Natural killer cell (primary cell): ENCODE data around the gene PCBP3. TPM values are rescaled to one million over a fixed set of nuclear protein-coding genes. Genes with fewer than 3 reads are reported as not detected.

ENCODE experiments used
- ATAC-seq, 3 donors: fragments of 150-1000 bp in 2 of 3; fragments of 200-7000 bp in 1 of 3; cut with Tn5 transposase; 1 replicate in 1 of 3; 2 replicates in 2 of 3; pipeline ENCODE4 v1.10.0; 2021; ENCODE audit warnings: mild to moderate bottlenecking in 2 of 3, moderate library complexity in 2 of 3
- DNase-seq, 2 donors: peaks; one replicate each; pipeline versions ENCODE4 v3.0.0 to v3.0.0-alpha.2; 2013 to 2021; ENCODE audit warnings: mixed read lengths in 1 of 2
- H3K27ac ChIP-seq: one replicate; pipeline ENCODE4 v1.5.1; 2013; ENCODE audit warnings: mild to moderate bottlenecking, low read length
- H3K27me3 ChIP-seq: one replicate; pipeline ENCODE4 v1.6.1; 2013; ENCODE audit warnings: low read length; ENCODE audit not compliant: control insufficient read depth, insufficient read depth
- H3K36me3 ChIP-seq: one replicate; pipeline ENCODE4 v1.6.1; 2013; ENCODE audit warnings: low read length; ENCODE audit not compliant: control insufficient read depth, insufficient read depth
- H3K4me1 ChIP-seq: one replicate; pipeline ENCODE4 v1.6.1; 2013; ENCODE audit warnings: low read length; ENCODE audit not compliant: control insufficient read depth, insufficient read depth
- H3K4me3 ChIP-seq: one replicate; pipeline ENCODE4 v1.5.1; 2013; ENCODE audit warnings: low read length
- H3K9me3 ChIP-seq: one replicate; pipeline ENCODE4 v1.6.1; 2013; ENCODE audit warnings: low read length; ENCODE audit not compliant: control insufficient read depth, insufficient read depth
- H3K27ac Mint-ChIP-seq, 2 donors: one replicate each; pipeline ENCODE4 v1.8.0; 2022; ENCODE audit warnings: mild to moderate bottlenecking in 2 of 2, mixed read lengths in 2 of 2, moderate library complexity in 1 of 2
- H3K27me3 Mint-ChIP-seq, 2 donors: one replicate each; pipeline ENCODE4 v1.8.0; 2022; ENCODE audit warnings: low read depth in 2 of 2, mixed read lengths in 2 of 2
- H3K36me3 Mint-ChIP-seq: one replicate; pipeline ENCODE4 v1.8.0; 2022; ENCODE audit warnings: mixed read lengths
- H3K4me1 Mint-ChIP-seq, 2 donors: one replicate each; pipeline ENCODE4 v1.8.0; 2022; ENCODE audit warnings: mixed read lengths in 2 of 2
- H3K4me3 Mint-ChIP-seq: one replicate; pipeline ENCODE4 v1.8.0; 2022; ENCODE audit warnings: mild to moderate bottlenecking, moderate library complexity, mixed read lengths
- H3K9me3 Mint-ChIP-seq, 2 donors: one replicate each; pipeline ENCODE4 v1.8.0; 2022; ENCODE audit warnings: mixed read lengths in 2 of 2
- WGBS: methylation state at CpG from one replicate; pipeline ENCODE4 v1.1.7; 2013; ENCODE audit warnings: missing lambda C conversion rate; ENCODE audit not compliant: insufficient coverage; 5-methylcytosine and 5-hydroxymethylcytosine counted together
- intact Hi-C: fragments of 100-400 bp; cut with micrococcal nuclease; formaldehyde crosslinking; loops from one replicate; pipeline ENCODE4 v1.14.2; 2022
- total RNA-seq, 4 donors: library from RNA; stranded (reverse); fragments of 120-200 nt in 1 of 4; gene quantifications; one replicate each; pipeline versions ENCODE4 v1.2.3 to v1.2.4, GENCODE V29; 2013 to 2022
- TF ChIP-seq, protein P1 (sequence below): fragments of 200-600 bp; IDR thresholded peaks from one replicate; pipeline ENCODE4 v1.8.0; 2022; ENCODE audit warnings: antibody characterized with exemption

PCBP3 gene
- total RNA-seq, 3 donors from 2014 or later (not counting 1 experiment from before 2014, with no cell fraction given) = 0.50 to 3.0 (median 0.52) TPM

DNA sequence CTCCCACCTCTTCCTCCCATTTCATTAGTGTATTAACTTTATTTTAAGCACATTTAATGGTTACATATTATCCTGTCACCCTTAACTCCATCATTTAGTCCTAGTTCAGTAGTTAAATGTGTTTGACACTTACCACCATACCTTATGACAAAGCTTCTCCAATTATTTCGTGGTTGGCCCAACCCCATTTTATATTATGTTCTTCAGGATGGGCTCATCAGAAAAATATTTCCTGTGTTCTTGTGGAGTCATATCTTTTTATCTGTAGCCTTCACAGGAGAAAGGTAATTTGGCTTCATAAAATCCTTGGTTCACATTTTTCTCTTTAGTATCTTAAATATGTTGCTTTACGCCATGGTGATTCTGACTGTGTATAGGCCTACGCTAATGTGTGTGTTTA lies 195.7 kb downstream of the PCBP3 start:
- WGBS = 100% methylated on average over 2 of the region's 3 CpGs
- no peaks in the 10 kb centered on the region for H3K27me3 Mint-ChIP-seq

DNA sequence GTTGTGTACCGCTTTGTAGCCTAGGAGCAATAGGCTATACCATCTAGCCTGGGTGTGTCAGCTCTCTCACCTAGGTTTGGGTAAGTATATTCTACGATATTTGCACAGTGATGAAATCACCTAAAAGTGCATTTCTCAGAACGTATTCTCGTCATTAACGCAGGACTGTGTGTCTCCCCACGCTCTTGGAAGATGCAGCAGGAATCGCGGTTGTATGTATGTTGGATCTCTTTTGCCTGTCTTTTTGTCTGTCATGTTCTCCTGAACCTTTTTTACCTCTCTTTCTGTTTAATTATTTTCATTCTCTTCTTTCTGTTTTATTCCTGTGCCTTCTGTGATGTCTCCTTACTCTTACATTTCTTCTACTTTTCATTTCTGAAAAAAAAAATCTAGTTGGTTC lies 197.5 kb downstream of the PCBP3 start:
- no peak for ATAC-seq
- H3K27me3 ChIP-seq = no peaks in the 10 kb centered on the region
- intact Hi-C loops = no loop called here

More for the DNA sequence above, 195.7 kb downstream of the PCBP3 start:
- Histone ChIP-seq H3K36me3 (no peaks in the 10 kb centered on the region), H3K9me3 (peaks cover 7% of the 10 kb centered on the region), H3K4me1 (no peaks in the 10 kb centered on the region), H3K27ac (no peak overlapping the region), H3K27me3 (no peaks in the 10 kb centered on the region), H3K4me3 (no peak overlapping the region)
- intact Hi-C loops = no loop called here
- DNase-seq (no peak), ATAC-seq (no peak)
- peaks cover 7% of the 10 kb centered on the region for H3K36me3 Mint-ChIP-seq
- peaks cover 3 to 4% of the 10 kb centered on the region in 2 donors for H3K9me3 Mint-ChIP-seq
- no peaks in the 10 kb centered on the region for H3K4me1 Mint-ChIP-seq
- H3K4me3 Mint-ChIP-seq = no peak overlapping the region
- no peak overlapping the region for H3K27ac Mint-ChIP-seq
- TF ChIP-seq, protein P1, sequence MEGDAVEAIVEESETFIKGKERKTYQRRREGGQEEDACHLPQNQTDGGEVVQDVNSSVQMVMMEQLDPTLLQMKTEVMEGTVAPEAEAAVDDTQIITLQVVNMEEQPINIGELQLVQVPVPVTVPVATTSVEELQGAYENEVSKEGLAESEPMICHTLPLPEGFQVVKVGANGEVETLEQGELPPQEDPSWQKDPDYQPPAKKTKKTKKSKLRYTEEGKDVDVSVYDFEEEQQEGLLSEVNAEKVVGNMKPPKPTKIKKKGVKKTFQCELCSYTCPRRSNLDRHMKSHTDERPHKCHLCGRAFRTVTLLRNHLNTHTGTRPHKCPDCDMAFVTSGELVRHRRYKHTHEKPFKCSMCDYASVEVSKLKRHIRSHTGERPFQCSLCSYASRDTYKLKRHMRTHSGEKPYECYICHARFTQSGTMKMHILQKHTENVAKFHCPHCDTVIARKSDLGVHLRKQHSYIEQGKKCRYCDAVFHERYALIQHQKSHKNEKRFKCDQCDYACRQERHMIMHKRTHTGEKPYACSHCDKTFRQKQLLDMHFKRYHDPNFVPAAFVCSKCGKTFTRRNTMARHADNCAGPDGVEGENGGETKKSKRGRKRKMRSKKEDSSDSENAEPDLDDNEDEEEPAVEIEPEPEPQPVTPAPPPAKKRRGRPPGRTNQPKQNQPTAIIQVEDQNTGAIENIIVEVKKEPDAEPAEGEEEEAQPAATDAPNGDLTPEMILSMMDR = no peak

GRCh38 chr21:45843426-45843825 lies 199.9 kb downstream of the PCBP3 start:
- H3K36me3 Mint-ChIP-seq = peaks cover 7% of the 10 kb centered on the region
- WGBS = 79% methylated on average over 2 of the region's 2 CpGs
- no peaks in the 10 kb centered on the region for H3K4me1 Mint-ChIP-seq

More for the DNA sequence above, 197.5 kb downstream of the PCBP3 start:
- Mint-ChIP-seq H3K27me3 (no peaks in the 10 kb centered on the region), H3K4me1 (no peaks in the 10 kb centered on the region), H3K27ac (no peak overlapping the region), H3K4me3 (no peak overlapping the region), H3K36me3 (peaks cover 7% of the 10 kb centered on the region), H3K9me3 (peaks cover 3 to 4% of the 10 kb centered on the region in 2 donors)
- Histone ChIP-seq H3K36me3 (no peaks in the 10 kb centered on the region), H3K9me3 (peaks cover 7% of the 10 kb centered on the region), H3K4me1 (peaks cover 7% of the 10 kb centered on the region), H3K4me3 (no peak overlapping the region), H3K27ac (no peak overlapping the region)
- WGBS = 82% methylated on average over 8 of the region's 8 CpGs
- TF ChIP-seq, protein P1 = no peak
- no peak for DNase-seq

More at GRCh38 chr21:45843426-45843825, 199.9 kb downstream of the PCBP3 start:
- H3K27ac Mint-ChIP-seq = no peak overlapping the region
- H3K4me3 ChIP-seq = no peak overlapping the region
- intact Hi-C loops = no loop called here
- H3K36me3 ChIP-seq = no peaks in the 10 kb centered on the region
- DNase-seq = no peak
- no peak overlapping the region for H3K27ac ChIP-seq
- peaks cover 7% of the 10 kb centered on the region for H3K9me3 ChIP-seq
- peaks cover 7% of the 10 kb centered on the region for H3K4me1 ChIP-seq
- peaks cover 3 to 4% of the 10 kb centered on the region in 2 donors for H3K9me3 Mint-ChIP-seq
- TF ChIP-seq, protein P1 = no peak
- no peak overlapping the region for H3K4me3 Mint-ChIP-seq
- H3K27me3 ChIP-seq = no peaks in the 10 kb centered on the region
- ATAC-seq = no peak
- H3K27me3 Mint-ChIP-seq = peaks cover 0 to 10% of the 10 kb centered on the region in 2 donors
